Measurements from ENCODE around the gene GAS2. TPM values are rescaled to one million over a fixed set of nuclear protein-coding genes. Genes with fewer than 3 reads are reported as not detected.

Gene GAS2
- total and polyA plus RNA-seq, 9 of the 15 experiments (the other 6 are each of a cell fraction or from before 2014, with no cell fraction given), result 0.77 to 1.9 (median 1.1) TPM

DNA sequence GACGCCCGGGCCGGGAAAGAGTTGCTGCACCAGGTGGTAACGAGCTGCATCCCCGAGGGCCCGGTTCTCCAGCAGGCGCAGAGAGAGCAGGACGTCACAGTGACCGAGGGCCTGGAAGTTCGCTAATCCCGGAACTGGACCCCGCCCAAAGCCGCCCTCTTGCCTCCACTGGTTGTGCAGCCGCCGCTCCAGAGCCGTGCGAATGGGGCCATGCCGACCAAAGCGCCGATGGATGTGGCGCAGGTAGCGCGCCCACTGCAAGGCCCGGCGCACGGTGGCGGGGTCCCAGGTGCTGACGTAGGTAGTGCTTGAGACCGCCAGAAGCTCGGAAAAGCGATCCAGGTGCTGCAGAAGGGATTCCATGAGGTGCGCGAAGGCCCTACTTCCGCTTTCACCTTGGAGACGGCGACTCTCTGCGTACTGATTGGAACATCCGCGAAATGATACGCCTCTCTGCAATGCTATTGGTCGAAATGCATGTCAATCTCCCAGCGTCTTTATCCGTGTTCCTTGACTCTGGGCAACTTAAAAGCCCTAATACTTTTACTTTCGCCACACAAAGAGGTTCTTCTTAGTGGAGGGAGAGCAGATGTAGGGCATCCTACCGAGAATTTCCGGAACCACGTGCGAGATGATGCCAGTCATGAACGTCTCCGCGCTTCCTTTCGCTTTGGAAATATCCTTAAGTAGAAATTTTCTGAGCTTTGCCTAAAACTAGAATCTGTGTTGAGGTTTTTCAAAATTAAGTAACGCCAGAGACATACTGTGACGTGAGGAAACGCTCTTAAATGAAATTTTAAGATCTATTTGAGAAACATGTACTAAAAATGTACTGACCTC, 40.7 kb upstream of the GAS2 start, which contains the start of gene FANCF (continued):
- peak; percentile 96 for TF ChIP-seq ASH1L (IDR thresholded peaks at IDR 0.05; ENCODE audit: borderline replicate concordance, low read depth, partially characterized antibody)
- no peak for TF ChIP-seq TCF3 (CRISPR knock-in tag; IDR thresholded peaks at IDR 0.05)
- TF ChIP-seq POU5F1 (IDR thresholded peaks at IDR 0.05; ENCODE audit: borderline replicate concordance, low read depth, low read length, partially characterized antibody), result no peak
- TF ChIP-seq RBM14 (IDR thresholded peaks at IDR 0.05; ENCODE audit: borderline replicate concordance, insufficient read depth, low read depth, low read length), result no peak
- TF ChIP-seq PHF8 (IDR thresholded peaks at IDR 0.05; ENCODE audit: borderline replicate concordance, low read length), result peak; percentile 94
- no peak for TF ChIP-seq NFE2 (IDR thresholded peaks at IDR 0.05; ENCODE audit: low read depth)
- TF ChIP-seq ZNF316 (IDR thresholded peaks at IDR 0.05), result no peak
- no peak for TF ChIP-seq XRCC4 (IDR thresholded peaks at IDR 0.05; ENCODE audit: extremely low read depth, insufficient read depth, insufficient read length)
- TF ChIP-seq, protein P1, sequence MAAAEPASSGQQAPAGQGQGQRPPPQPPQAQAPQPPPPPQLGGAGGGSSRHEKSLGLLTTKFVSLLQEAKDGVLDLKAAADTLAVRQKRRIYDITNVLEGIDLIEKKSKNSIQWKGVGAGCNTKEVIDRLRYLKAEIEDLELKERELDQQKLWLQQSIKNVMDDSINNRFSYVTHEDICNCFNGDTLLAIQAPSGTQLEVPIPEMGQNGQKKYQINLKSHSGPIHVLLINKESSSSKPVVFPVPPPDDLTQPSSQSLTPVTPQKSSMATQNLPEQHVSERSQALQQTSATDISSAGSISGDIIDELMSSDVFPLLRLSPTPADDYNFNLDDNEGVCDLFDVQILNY (CRISPR knock-in tag; IDR thresholded peaks at IDR 0.05), result no peak
- TF ChIP-seq HDAC8 (tag; IDR thresholded peaks at IDR 0.05), result no peak
- TF ChIP-seq ZNF431 (CRISPR knock-in tag; IDR thresholded peaks at IDR 0.05), result no peak
- TF ChIP-seq BRD4 (IDR thresholded peaks at IDR 0.05), result peak; percentile 43; the same call in 1 of the 2 replicates
- no peak for TF ChIP-seq RBM15 (IDR thresholded peaks at IDR 0.05; ENCODE audit: insufficient read depth, low read length)
- TF ChIP-seq ESRRB (CRISPR knock-in tag; IDR thresholded peaks at IDR 0.05; ENCODE audit: borderline replicate concordance), result no peak
- TF ChIP-seq ZBED1 (IDR thresholded peaks at IDR 0.05), result no peak
- TF ChIP-seq, protein P2, sequence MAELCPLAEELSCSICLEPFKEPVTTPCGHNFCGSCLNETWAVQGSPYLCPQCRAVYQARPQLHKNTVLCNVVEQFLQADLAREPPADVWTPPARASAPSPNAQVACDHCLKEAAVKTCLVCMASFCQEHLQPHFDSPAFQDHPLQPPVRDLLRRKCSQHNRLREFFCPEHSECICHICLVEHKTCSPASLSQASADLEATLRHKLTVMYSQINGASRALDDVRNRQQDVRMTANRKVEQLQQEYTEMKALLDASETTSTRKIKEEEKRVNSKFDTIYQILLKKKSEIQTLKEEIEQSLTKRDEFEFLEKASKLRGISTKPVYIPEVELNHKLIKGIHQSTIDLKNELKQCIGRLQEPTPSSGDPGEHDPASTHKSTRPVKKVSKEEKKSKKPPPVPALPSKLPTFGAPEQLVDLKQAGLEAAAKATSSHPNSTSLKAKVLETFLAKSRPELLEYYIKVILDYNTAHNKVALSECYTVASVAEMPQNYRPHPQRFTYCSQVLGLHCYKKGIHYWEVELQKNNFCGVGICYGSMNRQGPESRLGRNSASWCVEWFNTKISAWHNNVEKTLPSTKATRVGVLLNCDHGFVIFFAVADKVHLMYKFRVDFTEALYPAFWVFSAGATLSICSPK (IDR thresholded peaks at IDR 0.05; ENCODE audit: borderline replicate concordance), result no peak
- no peak for TF ChIP-seq PYGO2 (tag; IDR thresholded peaks at IDR 0.05)
- TF ChIP-seq, protein P3, sequence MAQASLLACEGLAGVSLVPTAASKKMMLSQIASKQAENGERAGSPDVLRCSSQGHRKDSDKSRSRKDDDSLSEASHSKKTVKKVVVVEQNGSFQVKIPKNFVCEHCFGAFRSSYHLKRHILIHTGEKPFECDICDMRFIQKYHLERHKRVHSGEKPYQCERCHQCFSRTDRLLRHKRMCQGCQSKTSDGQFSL (CRISPR knock-in tag; IDR thresholded peaks at IDR 0.05), result no peak
- TF ChIP-seq, protein P3 (tag; IDR thresholded peaks at IDR 0.05), result no peak
- no peak for TF ChIP-seq BDP1 (IDR thresholded peaks at IDR 0.05; ENCODE audit: insufficient read depth, insufficient read length)
- TF ChIP-seq SMARCA4 (IDR thresholded peaks at IDR 0.05), result no peak
- no peak for TF ChIP-seq HNRNPUL1 (IDR thresholded peaks at IDR 0.05; ENCODE audit: low read length)
- TF ChIP-seq JUN (IDR thresholded peaks at IDR 0.05; ENCODE audit: borderline replicate concordance, low read depth, low read length), result no peak
- TF ChIP-seq JUN (CRISPR knock-in tag; IDR thresholded peaks at IDR 0.05; ENCODE audit: borderline replicate concordance), result no peak
- TF ChIP-seq XRCC5 (IDR thresholded peaks at IDR 0.05; ENCODE audit: low read depth, low read length), result no peak
- TF ChIP-seq NR2F6 (CRISPR knock-in tag; IDR thresholded peaks at IDR 0.05), result no peak

Data from K562 (cell line).